Subcutaneous abdominal adipose tissue (tissue), 5 donors: ENCODE data around the gene RPL10.

ENCODE experiments used
- H3K27ac ChIP-seq: one replicate; pipeline ENCODE4 v1.7.0; 2013; ENCODE audit warnings: low read depth, mild to moderate bottlenecking, inconsistent platforms, low read length, moderate library complexity
- H3K27me3 ChIP-seq, 5 donors: one replicate each; pipeline ENCODE4 v1.7.0; 2013; ENCODE audit warnings: low read length in 5 of 5, inconsistent platforms in 1 of 5; ENCODE audit not compliant: control insufficient read depth in 5 of 5, insufficient read depth in 4 of 5
- H3K36me3 ChIP-seq, 5 donors: one replicate each; pipeline ENCODE4 v1.7.0; 2013; ENCODE audit warnings: low read length in 5 of 5; ENCODE audit not compliant: control insufficient read depth in 5 of 5, insufficient read depth in 5 of 5
- H3K4me1 ChIP-seq, 5 donors: one replicate each; pipeline ENCODE4 v1.7.0; 2013; ENCODE audit warnings: low read length in 5 of 5, mild to moderate bottlenecking in 3 of 5, moderate library complexity in 1 of 5; ENCODE audit not compliant: control insufficient read depth in 5 of 5, insufficient read depth in 5 of 5
- H3K4me3 ChIP-seq, 5 donors: one replicate each; pipeline ENCODE4 v1.7.0; 2013; ENCODE audit warnings: low read length in 5 of 5, low read depth in 1 of 5
- H3K9ac ChIP-seq, 5 donors: one replicate each; pipeline ENCODE4 v1.7.0; 2013; ENCODE audit warnings: low read length in 5 of 5, mild to moderate bottlenecking in 4 of 5, moderate library complexity in 3 of 5
- H3K9me3 ChIP-seq, 5 donors: one replicate each; pipeline ENCODE4 v1.7.0; 2013; ENCODE audit warnings: low read length in 5 of 5; ENCODE audit not compliant: control insufficient read depth in 5 of 5
- donor health status: healthy.
- donor health status: healthy.
- donor health status: healthy.
- donor health status: healthy.
- donor health status: healthy.

The RPL10 gene

GRCh38 chrX:154420402-154420756 is 22.2 kb downstream of the RPL10 start:
- Histone ChIP-seq H3K27me3 (peaks cover 0 to 8% (median 2%) of the 10 kb centered on the region in 5 donors), H3K36me3 (peaks cover 0 to 22% (median 11%) of the 10 kb centered on the region in 5 donors), H3K4me1 (peaks cover 0 to 5% (median 0%) of the 10 kb centered on the region in 5 donors), H3K9me3 (no peaks in the 10 kb centered on the region), H3K9ac (no peak overlapping the region), H3K4me3 (no peak overlapping the region), H3K27ac (no peak overlapping the region)

- Histone ChIP-seq H3K27me3 (peaks cover 0 to 5% (median 0%) of the 10 kb centered on the region in 5 donors), H3K27ac (no peak overlapping the region), H3K9ac (peak overlapping the region in 1 of 5 donors; percentile 39), H3K4me3 (peak overlapping the region in 1 of 5 donors; percentile 20), H3K36me3 (peaks cover 0 to 7% (median 4%) of the 10 kb centered on the region in 5 donors), H3K9me3 (no peaks in the 10 kb centered on the region), H3K4me1 (peaks cover 6 to 38% (median 26%) of the 10 kb centered on the region in 5 donors)
These were observed 29.0 kb downstream of the RPL10 start for GRCh38 chrX:154426916-154427770.

GRCh38 chrX:154428176-154429171 is 30.3 kb downstream of the RPL10 start, which contains the start of gene ATP6AP1:
Gene ATP6AP1 (plus strand): TSS chrX:154428677. CDS start chrX:154428693, 16 bp downstream.
- Histone ChIP-seq H3K27me3 (peaks cover 0 to 13% (median 2%) of the 10 kb centered on the region in 5 donors), H3K4me1 (peaks cover 6 to 38% (median 26%) of the 10 kb centered on the region in 5 donors), H3K4me3 (peak within 1 kb of the TSS; percentile 69 to 77 (median 74))

GRCh38 chrX:154429711-154430110 is 31.5 kb downstream of the RPL10 start:
- H3K36me3 ChIP-seq: peaks cover 0 to 31% (median 23%) of the 10 kb centered on the region in 5 donors
- H3K9me3 ChIP-seq: no peaks in the 10 kb centered on the region
- H3K27me3 ChIP-seq: peaks cover 0 to 19% (median 4%) of the 10 kb centered on the region in 5 donors
- H3K4me3 ChIP-seq: peak overlapping the region; percentile 10 to 77 (median 72)
- H3K9ac ChIP-seq: peak overlapping the region in 1 of 5 donors; percentile 34
- peak overlapping the region; percentile 41 for H3K27ac ChIP-seq
- peaks cover 6 to 38% (median 26%) of the 10 kb centered on the region in 5 donors for H3K4me1 ChIP-seq

More at GRCh38 chrX:154428176-154429171, 30.3 kb downstream of the RPL10 start, which contains the start of gene ATP6AP1:
- Histone ChIP-seq H3K27ac (peak within 1 kb of the TSS; percentile 62), H3K9ac (peak within 1 kb of the TSS in 4 of 5 donors; percentile 25 to 74 (median 51)), H3K36me3 (peaks cover 0 to 19% (median 17%) of the 10 kb centered on the region in 5 donors), H3K9me3 (no peaks in the 10 kb centered on the region)

- H3K4me1 ChIP-seq: peaks cover 6 to 38% (median 26%) of the 10 kb centered on the region in 5 donors
- H3K36me3 ChIP-seq: peaks cover 0 to 39% (median 31%) of the 10 kb centered on the region in 5 donors
- H3K9me3 ChIP-seq: no peaks in the 10 kb centered on the region
- H3K27me3 ChIP-seq: peaks cover 0 to 19% (median 7%) of the 10 kb centered on the region in 5 donors
- peak overlapping the region in 1 of 5 donors; percentile 0 for H3K4me3 ChIP-seq
- no peak overlapping the region for H3K27ac ChIP-seq
- no peak overlapping the region for H3K9ac ChIP-seq
These were observed 32.3 kb downstream of the RPL10 start for GRCh38 chrX:154430479-154430878.

- Histone ChIP-seq H3K4me1 (peaks cover 6 to 38% (median 26%) of the 10 kb centered on the region in 5 donors), H3K4me3 (peak overlapping the region in 1 of 5 donors; percentile 0), H3K27me3 (peaks cover 0 to 19% (median 7%) of the 10 kb centered on the region in 5 donors), H3K27ac (no peak overlapping the region), H3K9me3 (peaks cover 0 to 2% (median 0%) of the 10 kb centered on the region in 5 donors), H3K36me3 (peaks cover 0 to 43% (median 35%) of the 10 kb centered on the region in 5 donors), H3K9ac (no peak overlapping the region)
These were observed 32.7 kb downstream of the RPL10 start for GRCh38 chrX:154430916-154431315.

GRCh38 chrX:154431341-154431740 is 33.2 kb downstream of the RPL10 start:
- Histone ChIP-seq H3K27me3 (peaks cover 0 to 19% (median 7%) of the 10 kb centered on the region in 5 donors), H3K9ac (no peak overlapping the region), H3K4me3 (no peak overlapping the region), H3K36me3 (peaks cover 0 to 44% (median 35%) of the 10 kb centered on the region in 5 donors), H3K27ac (no peak overlapping the region), H3K4me1 (peaks cover 6 to 41% (median 28%) of the 10 kb centered on the region in 5 donors), H3K9me3 (peaks cover 0 to 2% (median 0%) of the 10 kb centered on the region in 5 donors)

GRCh38 chrX:154432210-154432609 is 34.0 kb downstream of the RPL10 start:
- Histone ChIP-seq H3K9me3 (peaks cover 0 to 2% (median 0%) of the 10 kb centered on the region in 5 donors), H3K36me3 (peaks cover 0 to 44% (median 35%) of the 10 kb centered on the region in 5 donors), H3K4me3 (no peak overlapping the region), H3K27ac (no peak overlapping the region), H3K4me1 (peaks cover 6 to 38% (median 24%) of the 10 kb centered on the region in 5 donors), H3K9ac (no peak overlapping the region), H3K27me3 (peaks cover 0 to 19% (median 7%) of the 10 kb centered on the region in 5 donors)

- H3K27me3 ChIP-seq: peaks cover 0 to 19% (median 8%) of the 10 kb centered on the region in 5 donors
- peaks cover 0 to 44% (median 35%) of the 10 kb centered on the region in 5 donors for H3K36me3 ChIP-seq
- H3K9me3 ChIP-seq: peaks cover 0 to 2% (median 0%) of the 10 kb centered on the region in 5 donors
- H3K27ac ChIP-seq: no peak overlapping the region
- peaks cover 7 to 45% (median 34%) of the 10 kb centered on the region in 5 donors for H3K4me1 ChIP-seq
- H3K9ac ChIP-seq: no peak overlapping the region
- H3K4me3 ChIP-seq: no peak overlapping the region
These were observed 35.4 kb downstream of the RPL10 start for GRCh38 chrX:154433605-154434004.
